ENCODE data around the gene CELA3B.
"Not testable (repeated sequence)": the region's sequence is repeated elsewhere in the genome, so short reads cannot be mapped to it uniquely, and the experiment has no call there.

The CELA3B gene

GRCh38 chr1:21944733-21945073, 32.1 kb upstream of the CELA3B start:
- DNase-seq = no peak

- DNase-seq = no peak
Observed at GRCh38 chr1:21946836-21947587, 29.8 kb upstream of the CELA3B start.

GRCh38 chr1:21950734-21951133, 26.1 kb upstream of the CELA3B start:
- no peak for DNase-seq

- no peak for DNase-seq
Observed at GRCh38 chr1:21951226-21951870, 25.5 kb upstream of the CELA3B start.

GRCh38 chr1:21952786-21953520, 23.9 kb upstream of the CELA3B start:
- no peak for DNase-seq

- no peak for DNase-seq
Observed at GRCh38 chr1:21955058-21955457, 21.8 kb upstream of the CELA3B start.

GRCh38 chr1:21955501-21956281, 21.1 kb upstream of the CELA3B start:
- peak; percentile 18 for DNase-seq

- peak; percentile 85 for DNase-seq
Observed at GRCh38 chr1:21956720-21957552, 19.9 kb upstream of the CELA3B start.

GRCh38 chr1:21961337-21961736, 15.5 kb upstream of the CELA3B start:
- no peak for DNase-seq

- DNase-seq = no peak
Observed at GRCh38 chr1:21961799-21962198, 15.0 kb upstream of the CELA3B start.

- DNase-seq = peak; percentile 79
Observed at GRCh38 chr1:21963477-21964217, 13.2 kb upstream of the CELA3B start.

- no peak for DNase-seq
Observed at GRCh38 chr1:21966247-21967000, 10.4 kb upstream of the CELA3B start.

GRCh38 chr1:21967216-21967615, 9.6 kb upstream of the CELA3B start:
- not testable (repeated sequence) for DNase-seq

GRCh38 chr1:21969066-21969465, 7.8 kb upstream of the CELA3B start:
- DNase-seq = not testable (repeated sequence)

GRCh38 chr1:21970523-21970922, 6.3 kb upstream of the CELA3B start:
- not testable (repeated sequence) for DNase-seq

- DNase-seq = not testable (repeated sequence)
Observed at GRCh38 chr1:21972973-21973441, 3.8 kb upstream of the CELA3B start.

GRCh38 chr1:21973948-21974347, 2.9 kb upstream of the CELA3B start:
- DNase-seq = not testable (repeated sequence)

GRCh38 chr1:21974699-21975098, 2.1 kb upstream of the CELA3B start:
- DNase-seq = peak; percentile 70

GRCh38 chr1:21975296-21975695, 1.5 kb upstream of the CELA3B start:
- DNase-seq = not testable (repeated sequence)

GRCh38 chr1:21978209-21978608, 1.4 kb downstream of the CELA3B start:
- not testable (repeated sequence) for DNase-seq
